Activated T-cell treated with anti-CD3 and anti-CD28 coated beads, Interleukin-2, amount 50 U/mL, for 1 hour (primary cell): ENCODE measurements around the gene NAA15.
"Not testable (repeated sequence)": the region's sequence is repeated elsewhere in the genome, so short reads cannot be mapped to it uniquely, and the experiment has no call there.

Experiments used
- DNase-seq: peaks from one replicate; pipeline ENCODE4 v3.0.0-alpha.2; 2020

NAA15 gene

DNA sequence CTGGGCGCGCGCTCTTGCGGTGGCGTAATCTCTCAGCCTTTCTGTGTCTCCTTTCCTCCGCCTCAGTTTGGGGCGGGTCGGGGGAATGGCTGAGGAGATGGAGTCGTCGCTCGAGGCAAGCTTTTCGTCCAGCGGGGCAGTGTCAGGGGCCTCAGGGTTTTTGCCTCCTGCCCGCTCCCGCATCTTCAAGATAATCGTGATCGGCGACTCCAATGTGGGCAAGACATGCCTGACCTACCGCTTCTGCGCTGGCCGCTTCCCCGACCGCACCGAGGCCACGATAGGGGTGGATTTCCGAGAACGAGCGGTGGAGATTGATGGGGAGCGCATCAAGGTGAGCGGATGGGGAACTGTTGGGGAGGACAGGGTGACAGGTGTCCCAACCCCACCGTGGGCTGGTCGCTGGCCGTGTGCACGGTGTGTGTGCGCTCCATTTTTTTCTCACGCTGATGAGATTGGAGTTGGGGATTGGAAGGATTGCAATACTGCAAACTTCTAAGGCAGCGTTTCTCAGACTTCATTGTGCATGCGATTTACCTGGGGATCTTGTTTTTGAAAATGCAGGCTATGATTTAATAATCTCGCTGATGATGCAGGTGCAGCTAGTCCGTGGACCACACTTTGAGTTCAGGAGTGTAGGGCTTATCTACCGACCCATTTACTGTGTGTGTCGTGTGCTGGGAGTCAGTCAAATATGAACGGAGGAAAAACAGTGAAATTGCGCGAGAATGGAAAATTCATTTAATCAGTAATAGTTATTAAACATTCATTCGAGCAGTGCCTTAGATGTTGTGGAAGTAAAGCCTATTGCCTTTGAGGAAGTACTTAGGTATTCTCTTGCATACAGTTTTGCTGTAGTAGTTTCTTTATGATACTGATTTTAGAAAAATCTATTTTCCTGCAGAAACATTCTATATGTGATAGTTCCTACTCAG is 153.1 kb downstream of the NAA15 start, which contains the start of gene RAB33B:
RAB33B (plus strand) TSS at position 11 of the 935 bp plus-strand sequence; CDS start at position 86, 75 bp downstream.
- DNase-seq: no peak

- DNase-seq: no peak
Measured at GRCh38 chr4:139455126-139455538, 153.8 kb downstream of the NAA15 start.

GRCh38 chr4:139457318-139457717 is 156.0 kb downstream of the NAA15 start:
- DNase-seq: no peak

- DNase-seq: no peak
Measured at GRCh38 chr4:139458543-139458942, 157.2 kb downstream of the NAA15 start.

GRCh38 chr4:139458999-139459398 is 157.7 kb downstream of the NAA15 start:
- DNase-seq: no peak

DNA sequence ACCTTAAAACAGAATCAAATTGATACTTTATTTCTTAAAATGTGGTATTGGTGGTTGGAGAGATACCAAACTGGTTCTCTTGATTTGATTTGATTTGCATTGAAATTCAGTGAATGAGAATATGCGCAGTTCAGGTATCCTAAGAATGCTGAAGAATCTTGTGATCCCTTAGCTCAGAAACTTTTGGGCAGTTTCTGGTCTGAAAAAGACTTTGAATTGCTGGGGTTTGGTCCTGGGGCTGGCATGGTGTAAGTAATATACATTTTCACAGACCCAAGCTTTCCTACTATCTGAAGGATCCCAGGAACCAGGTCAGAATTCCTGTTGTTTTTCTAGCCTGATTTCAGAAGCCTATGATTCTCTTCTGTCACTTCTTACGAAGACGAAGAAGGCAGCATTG is 159.3 kb downstream of the NAA15 start:
- DNase-seq: no peak

DNA sequence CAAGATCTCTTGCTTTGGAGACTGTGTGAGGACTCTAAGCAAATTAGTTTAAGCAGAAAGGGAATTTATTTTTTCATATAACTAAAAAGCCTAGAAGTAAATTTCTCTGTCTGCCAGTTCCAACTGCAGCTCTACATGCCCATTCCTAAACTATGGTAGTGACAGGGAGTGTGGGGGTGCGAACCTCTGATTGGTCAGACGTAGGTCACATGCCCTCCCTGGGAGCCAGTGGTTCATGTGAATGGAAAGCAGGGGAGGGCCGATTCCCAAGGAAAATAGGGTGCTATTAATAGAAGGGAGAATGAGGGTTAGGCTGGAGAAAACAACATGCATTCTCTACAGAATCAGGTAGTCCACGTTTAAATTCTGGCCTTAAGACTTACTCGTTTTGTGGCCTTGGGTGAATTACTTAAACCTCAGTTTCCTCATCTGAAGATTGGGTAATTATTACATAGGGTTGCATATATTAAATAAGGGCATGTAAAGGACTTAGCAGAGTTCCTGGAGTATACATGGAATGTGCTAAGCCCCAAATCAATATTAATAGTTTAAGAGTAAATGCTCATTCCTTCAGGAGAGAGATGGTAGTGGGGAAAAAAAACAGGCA is 159.8 kb downstream of the NAA15 start:
- no peak for DNase-seq

- not testable (repeated sequence) for DNase-seq
Measured at GRCh38 chr4:139464512-139464911, 163.2 kb downstream of the NAA15 start.

- DNase-seq: no peak
Measured at GRCh38 chr4:139465922-139466321, 164.6 kb downstream of the NAA15 start.

DNA sequence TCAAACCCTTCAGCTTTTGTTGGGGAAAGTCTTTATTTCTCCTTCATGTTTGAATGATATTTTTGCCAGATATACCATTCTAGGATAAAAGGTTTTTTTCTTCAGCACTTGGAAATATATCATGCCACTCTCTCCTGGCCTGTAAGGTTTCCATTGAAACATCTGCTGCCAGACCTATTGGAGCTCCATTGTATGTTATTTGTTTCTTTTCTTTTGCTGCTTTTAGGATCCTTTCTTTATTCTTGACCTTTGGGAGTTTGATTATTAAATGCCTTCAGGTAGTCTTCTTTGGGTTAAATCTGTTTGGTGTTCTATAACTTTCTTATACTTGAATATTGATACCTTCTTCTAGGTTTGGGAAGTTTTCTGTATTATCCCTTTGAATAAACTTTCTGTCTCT is 167.5 kb downstream of the NAA15 start:
- not testable (repeated sequence) for DNase-seq

GRCh38 chr4:139469216-139469615 is 167.9 kb downstream of the NAA15 start:
- no peak for DNase-seq
